Measurements from ENCODE around the gene ACSF2. TPM values are rescaled to one million over a fixed set of nuclear protein-coding genes. Genes with fewer than 3 reads are reported as not detected.

The ACSF2 gene
- total and polyA plus RNA-seq, 2 donors (not counting 3 experiments of a cell fraction or from before 2014, with no cell fraction given) = 33.2 to 37.2 TPM

- Histone ChIP-seq H3K9me1 (replicated peaks; ENCODE audit: control insufficient read depth, extremely low read depth, insufficient read depth, low read length) (no peaks in the 10 kb centered on the region), H3K79me2 (ENCODE audit: control insufficient read depth, insufficient read depth, low read length) (no peaks in the 10 kb centered on the region), H3K9ac (replicated peaks; ENCODE audit: extremely low read depth, insufficient read depth, low read length) (no peak within 1 kb of the TSS), H3K9me3 (replicated peaks; ENCODE audit: control insufficient read depth, insufficient read depth, low read length) (no peaks in the 10 kb centered on the region), H2AFZ (ENCODE audit: low read depth, low read length) (no peak within 1 kb of the TSS), H3K27ac (ENCODE audit: insufficient read depth, low read depth, low read length) (no peak within 1 kb of the TSS), H3K36me3 (ENCODE audit: control insufficient read depth in 2 of 2, extremely low read depth in 1 of 2, insufficient read depth in 2 of 2, low read length in 2 of 2) (no peaks in the 10 kb centered on the region), H3K27me3 (ENCODE audit: control insufficient read depth in 2 of 2, insufficient read depth in 2 of 2, low read length in 2 of 2) (peaks cover 20 to 26% of the 10 kb centered on the region in 2 experiments), H3K4me1 (ENCODE audit: control insufficient read depth, extremely low read depth, insufficient read depth, low read length) (no peaks in the 10 kb centered on the region), H3K4me3 (replicated peaks in 1 of 3; ENCODE audit: insufficient read depth in 1 of 3, low read depth in 1 of 3, low read length in 3 of 3) (peak within 1 kb of the TSS in 1 of 3 experiments; percentile 17), H4K20me1 (replicated peaks; ENCODE audit: control insufficient read depth, extremely low read depth, insufficient read depth, low read length) (no peaks in the 10 kb centered on the region), H3K4me2 (ENCODE audit: insufficient read depth, low read length) (no peak within 1 kb of the TSS)
- no peak for TF ChIP-seq GATA2 (IDR thresholded peaks at IDR 0.05; ENCODE audit: insufficient read depth, insufficient read length, low read depth, low read length)
- no peak for TF ChIP-seq JUN (IDR thresholded peaks at IDR 0.05; ENCODE audit: borderline replicate concordance, insufficient read depth, insufficient read length, low read depth)
- TF ChIP-seq POLR2AphosphoS5 (IDR thresholded peaks at IDR 0.05; ENCODE audit: insufficient read depth, low read depth, low read length) = no peak
- TF ChIP-seq POLR2A (IDR thresholded peaks at IDR 0.05; ENCODE audit: low read depth, low read length) = no peak
- peak; percentile 94 for TF ChIP-seq EZH2 (IDR thresholded peaks at IDR 0.05; ENCODE audit: borderline replicate concordance, low read depth, low read length, severe bottlenecking)
- DNase-seq (ENCODE audit: low read depth, low spot score) = no peak
- ChIA-PET CTCF (interaction anchor here (0.9 to 2.3 kb wide), 4 partner anchors 11 to 71 kb away, joined by 3 to 5 read pairs (median 4); partner anchors contain the start of gene LRRC59), POLR2A (no interaction called here)
- BruUV-seq (replicated peaks) = no TSS peak
- intact Hi-C loops (cut with micrococcal nuclease) = no loop called here
- FAIRE-seq = no peak
- dilution Hi-C loops (cut with MboI; ENCODE audit: extremely low pct_ligation_motif_present, low sequenced_read_pairs) = no loop called here
Observed at GRCh38 chr17:50468304-50469207, 42.5 kb downstream of the ACSF2 start, which contains the start of gene CHAD. TSS of gene CHAD (minus strand) at chr17:50468880. CDS start at chr17:50468813, 67 bp downstream.

- Histone ChIP-seq H3K36me3 (ENCODE audit: control insufficient read depth in 2 of 2, extremely low read depth in 1 of 2, insufficient read depth in 2 of 2, low read length in 2 of 2) (no peaks in the 10 kb centered on the region), H3K4me1 (ENCODE audit: control insufficient read depth, extremely low read depth, insufficient read depth, low read length) (no peaks in the 10 kb centered on the region), H3K79me2 (ENCODE audit: control insufficient read depth, insufficient read depth, low read length) (no peaks in the 10 kb centered on the region), H2AFZ (ENCODE audit: low read depth, low read length) (no peak overlapping the region), H3K4me3 (replicated peaks in 1 of 3; ENCODE audit: insufficient read depth in 1 of 3, low read depth in 1 of 3, low read length in 3 of 3) (peak overlapping the region in 1 of 3 experiments; percentile 17), H3K9me3 (replicated peaks; ENCODE audit: control insufficient read depth, insufficient read depth, low read length) (no peaks in the 10 kb centered on the region), H3K27me3 (ENCODE audit: control insufficient read depth in 2 of 2, insufficient read depth in 2 of 2, low read length in 2 of 2) (peaks cover 20 to 30% of the 10 kb centered on the region in 2 experiments), H3K4me2 (ENCODE audit: insufficient read depth, low read length) (no peak overlapping the region), H4K20me1 (replicated peaks; ENCODE audit: control insufficient read depth, extremely low read depth, insufficient read depth, low read length) (no peaks in the 10 kb centered on the region), H3K9me1 (replicated peaks; ENCODE audit: control insufficient read depth, extremely low read depth, insufficient read depth, low read length) (no peaks in the 10 kb centered on the region), H3K9ac (replicated peaks; ENCODE audit: extremely low read depth, insufficient read depth, low read length) (no peak overlapping the region), H3K27ac (ENCODE audit: insufficient read depth, low read depth, low read length) (no peak overlapping the region)
- no peak for FAIRE-seq
- CTCF ChIA-PET = interaction anchor here (0.9 to 2.3 kb wide), 3 partner anchors 10 to 27 kb away, joined by 3 to 5 read pairs (median 4); no protein-coding TSS in a partner anchor
- TF ChIP-seq EZH2 (IDR thresholded peaks at IDR 0.05; ENCODE audit: borderline replicate concordance, low read depth, low read length, severe bottlenecking) (peak; percentile 85), JUN (IDR thresholded peaks at IDR 0.05; ENCODE audit: borderline replicate concordance, insufficient read depth, insufficient read length, low read depth) (no peak)
- POLR2A ChIA-PET = no interaction called here
- no peak for DNase-seq (ENCODE audit: low read depth, low spot score)
- dilution Hi-C loops (cut with MboI; ENCODE audit: extremely low pct_ligation_motif_present, low sequenced_read_pairs) = no loop called here
- intact Hi-C loops (cut with micrococcal nuclease) = no loop called here
- BruUV-seq (replicated peaks) = no TSS peak
Observed at GRCh38 chr17:50469208-50469605, 43.2 kb downstream of the ACSF2 start.

Data from endothelial cell of umbilical vein (primary cell).